T-cell (primary cell): ENCODE results near the gene PHF2. TPM values are rescaled to one million over a fixed set of nuclear protein-coding genes. Genes with fewer than 3 reads are reported as not detected.

ENCODE experiments used
- ATAC-seq, 4 experiments: fragments of 200-7000 bp in 3 of 4; fragments of 150-1000 bp in 1 of 4; cut with Tn5 transposase; replicated peaks in 1 of 4; 1 replicate in 3 of 4; 2 replicates in 1 of 4; pipeline ENCODE4 v1.10.0; 2021; ENCODE audit warnings: moderate library complexity in 3 of 4, mild to moderate bottlenecking in 2 of 4, moderate number of reproducible peaks in 1 of 4
- CTCF ChIA-PET, 2 donors: fragments of 300-600 bp; sonication (Branson Sonifier 250); formaldehyde crosslinking; loops; one replicate each; lab custom pipeline; 2022; ENCODE audit warnings: antibody characterized with exemption in 2 of 2; lab: Charles Lee
- POLR2A ChIA-PET, 2 donors: fragments of 300-600 bp; sonication (Branson Sonifier 250); formaldehyde crosslinking; loops; one replicate each; lab custom pipeline; 2022; ENCODE audit warnings: antibody characterized with exemption in 2 of 2; lab: Charles Lee
- DNase-seq, 35 experiments: peaks; one replicate each; pipeline versions ENCODE4 v3.0.0 to v3.0.0-alpha.2; 2013 to 2023
- H3K27ac ChIP-seq: one replicate; pipeline ENCODE4 v1.5.1; 2013; ENCODE audit warnings: low read length
- H3K27me3 ChIP-seq, 2 experiments: replicated peaks in 1 of 2; 1 replicate in 1 of 2; 2 replicates in 1 of 2; pipeline versions ENCODE4 v1.6.1 to v1.7.0; 2013; ENCODE audit warnings: low read length in 1 of 2, mixed read lengths in 1 of 2; ENCODE audit not compliant: control insufficient read depth in 2 of 2, insufficient read depth in 2 of 2; ENCODE audit errors: extremely low read depth in 1 of 2
- H3K36me3 ChIP-seq, 2 donors: 1 replicate in 1 of 2; 2 replicates in 1 of 2; pipeline versions ENCODE4 v1.6.1 to v1.7.0; 2013; ENCODE audit warnings: low read length in 1 of 2; ENCODE audit not compliant: control insufficient read depth in 2 of 2, insufficient read depth in 1 of 2; ENCODE audit errors: extremely low read depth in 1 of 2
- H3K4me1 ChIP-seq, 2 experiments: 1 replicate in 1 of 2; 2 replicates in 1 of 2; pipeline versions ENCODE4 v1.6.1 to v1.7.0; 2013; ENCODE audit warnings: low read length in 2 of 2, mixed read lengths in 1 of 2; ENCODE audit not compliant: insufficient read depth in 2 of 2, control insufficient read depth in 1 of 2; ENCODE audit errors: extremely low read depth in 1 of 2
- H3K4me3 ChIP-seq, 2 donors: 1 replicate in 1 of 2; 2 replicates in 1 of 2; pipeline versions ENCODE4 v1.5.1 to v1.7.0; 2013; ENCODE audit warnings: mild to moderate bottlenecking in 2 of 2, low read length in 1 of 2, moderate library complexity in 1 of 2; ENCODE audit not compliant: control insufficient read depth in 1 of 2; ENCODE audit errors: extremely low read depth in 1 of 2
- H3K9me3 ChIP-seq: 2 replicates; pipeline ENCODE4 v1.7.0; 2013
- H3K27ac Mint-ChIP-seq, 2 donors: one replicate each; pipeline ENCODE4 v1.8.0; 2020 to 2021; ENCODE audit warnings: mild to moderate bottlenecking in 2 of 2, mixed read lengths in 2 of 2
- H3K27me3 Mint-ChIP-seq, 2 donors: one replicate each; pipeline ENCODE4 v1.8.0; 2021 to 2022; ENCODE audit warnings: mixed read lengths in 2 of 2
- H3K36me3 Mint-ChIP-seq: one replicate; pipeline ENCODE4 v1.8.0; 2021; ENCODE audit warnings: mixed read lengths
- H3K4me1 Mint-ChIP-seq, 3 donors: one replicate each; pipeline ENCODE4 v1.8.0; 2020 to 2022; ENCODE audit warnings: mixed read lengths in 3 of 3, mild to moderate bottlenecking in 1 of 3
- H3K4me3 Mint-ChIP-seq, 3 donors: one replicate each; pipeline ENCODE4 v1.8.0; 2020 to 2022; ENCODE audit warnings: mild to moderate bottlenecking in 3 of 3, mixed read lengths in 3 of 3, moderate library complexity in 3 of 3
- H3K9me3 Mint-ChIP-seq, 3 donors: one replicate each; pipeline ENCODE4 v1.8.0; 2020 to 2022; ENCODE audit warnings: mixed read lengths in 3 of 3
- whole genome bisulfite sequencing: methylation state at CpG from one replicate; pipeline ENCODE4 v1.1.5; 2013; ENCODE audit warnings: missing lambda C conversion rate; ENCODE audit not compliant: insufficient coverage; 5-methylcytosine and 5-hydroxymethylcytosine counted together
- total RNA-seq, 35 experiments: library from RNA in 6 of 35; stranded (reverse) in 6 of 35; fragments of 120-200 nt in 1 of 35; gene quantifications; one replicate each; pipeline versions ENCODE4 v1.2.1 to v1.2.4 and lab custom pipeline; 2013 to 2026

The PHF2 gene
- total RNA-seq, 5 donors from 2014 or later (not counting 1 experiment from before 2014, with no cell fraction given) = 24.6 to 38.5 (median 34.6) TPM

DNA sequence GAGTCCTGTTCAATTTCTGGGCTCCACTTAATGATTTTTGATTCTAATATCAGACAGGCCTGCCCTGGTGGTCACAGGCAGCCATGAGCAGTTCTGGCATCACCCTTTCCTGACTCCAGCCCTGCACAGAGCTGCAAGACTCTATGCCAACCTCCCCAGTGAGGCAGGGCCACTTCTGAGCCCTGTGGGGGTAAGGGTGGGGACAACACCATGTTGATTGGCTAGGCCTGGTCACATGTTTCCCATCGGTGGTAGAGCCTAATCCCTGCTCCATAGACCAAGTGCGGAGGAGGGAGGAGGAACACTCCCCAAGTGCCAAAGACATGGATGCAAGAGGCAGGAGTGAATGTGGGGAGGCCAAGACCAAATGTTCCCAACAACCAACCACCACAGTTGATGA, 134.6 kb downstream of the PHF2 start:
- POLR2A ChIA-PET = no interaction called here
- no peaks in the 10 kb centered on the region for H3K36me3 Mint-ChIP-seq
- WGBS = 88% methylated on average over 1 of the region's 2 CpGs
- Histone ChIP-seq H3K27ac (no peak overlapping the region), H3K4me1 (no peaks in the 10 kb centered on the region), H3K36me3 (no peaks in the 10 kb centered on the region), H3K9me3 (no peaks in the 10 kb centered on the region), H3K4me3 (no peak overlapping the region), H3K27me3 (peaks cover 0 to 24% of the 10 kb centered on the region in 2 experiments)
- peaks cover 6 to 15% of the 10 kb centered on the region in 2 donors for H3K27me3 Mint-ChIP-seq
- no peaks in the 10 kb centered on the region for H3K4me1 Mint-ChIP-seq
- DNase-seq (no peak), ATAC-seq (no peak)
- H3K4me3 Mint-ChIP-seq = no peak overlapping the region
- H3K27ac Mint-ChIP-seq = no peak overlapping the region
- peaks cover 0 to 7% (median under 1%) of the 10 kb centered on the region in 3 donors for H3K9me3 Mint-ChIP-seq
- CTCF ChIA-PET = no interaction called here

DNA sequence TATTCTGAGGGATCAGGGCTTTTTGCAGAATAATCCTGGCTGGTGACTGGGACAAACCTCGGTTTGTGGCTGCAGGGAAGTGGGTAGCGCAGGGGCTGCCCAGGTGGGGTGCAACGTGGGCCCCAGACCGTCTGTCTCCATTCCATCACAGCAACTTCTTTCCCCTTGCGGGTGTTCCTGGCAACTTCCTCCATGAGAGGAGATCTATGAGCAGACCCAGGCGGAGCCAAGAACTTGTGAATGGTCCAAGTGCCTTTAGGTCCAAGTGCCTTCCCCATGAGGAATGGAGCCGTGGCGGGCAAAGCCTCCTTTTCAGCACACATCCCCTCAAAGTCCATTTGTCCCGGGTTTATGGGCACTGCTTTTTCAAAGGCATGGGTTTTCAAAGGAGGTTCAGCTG, 136.5 kb downstream of the PHF2 start:
- Histone ChIP-seq H3K27me3 (peaks cover 0 to 24% of the 10 kb centered on the region in 2 experiments), H3K4me1 (no peaks in the 10 kb centered on the region), H3K4me3 (no peak overlapping the region), H3K36me3 (no peaks in the 10 kb centered on the region), H3K9me3 (no peaks in the 10 kb centered on the region), H3K27ac (no peak overlapping the region)
- H3K4me1 Mint-ChIP-seq = peaks cover 0 to 6% (median 4%) of the 10 kb centered on the region in 3 donors
- ATAC-seq = no peak
- no peak overlapping the region for H3K4me3 Mint-ChIP-seq
- no peak for DNase-seq
- no peak overlapping the region for H3K27ac Mint-ChIP-seq
- 73% methylated on average over 8 of the region's 9 CpGs for WGBS
- CTCF ChIA-PET = no interaction called here
- peaks cover 6 to 10% of the 10 kb centered on the region in 2 donors for H3K27me3 Mint-ChIP-seq
- peaks cover 0 to 14% (median 3%) of the 10 kb centered on the region in 3 donors for H3K9me3 Mint-ChIP-seq
- POLR2A ChIA-PET = no interaction called here
- no peaks in the 10 kb centered on the region for H3K36me3 Mint-ChIP-seq

DNA sequence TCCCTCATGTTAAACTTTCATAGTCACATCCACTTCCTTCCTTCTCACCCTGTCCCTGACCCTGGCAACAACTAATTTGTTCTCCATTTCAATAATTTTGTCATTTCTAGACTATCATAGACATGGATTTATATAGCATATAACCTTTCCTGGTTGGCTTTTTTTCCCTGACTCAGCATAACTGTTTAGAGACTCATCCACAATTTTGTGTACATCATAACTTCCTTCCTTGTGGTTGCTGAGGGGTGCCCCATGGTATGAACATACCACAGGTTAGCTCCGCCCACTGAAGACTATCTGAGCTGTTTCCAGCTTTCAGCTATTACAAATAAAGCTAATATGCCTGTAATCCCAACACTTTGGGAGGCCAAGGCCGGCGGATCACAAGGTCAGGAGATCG, 137.3 kb downstream of the PHF2 start:
- Histone ChIP-seq H3K27ac (no peak overlapping the region), H3K4me1 (no peaks in the 10 kb centered on the region), H3K27me3 (peaks cover 0 to 18% of the 10 kb centered on the region in 2 experiments), H3K4me3 (no peak overlapping the region), H3K36me3 (no peaks in the 10 kb centered on the region), H3K9me3 (no peaks in the 10 kb centered on the region)
- DNase-seq (no peak), ATAC-seq (no peak)
- 100% methylated on average over 1 of the region's 4 CpGs for WGBS
- Mint-ChIP-seq H3K36me3 (no peaks in the 10 kb centered on the region), H3K4me1 (peaks cover 0 to 6% (median 4%) of the 10 kb centered on the region in 3 donors), H3K27me3 (peaks cover 8 to 10% of the 10 kb centered on the region in 2 donors), H3K27ac (no peak overlapping the region), H3K4me3 (no peak overlapping the region), H3K9me3 (peaks cover 0 to 14% (median 3%) of the 10 kb centered on the region in 3 donors)
- ChIA-PET CTCF (no interaction called here), POLR2A (no interaction called here)

DNA sequence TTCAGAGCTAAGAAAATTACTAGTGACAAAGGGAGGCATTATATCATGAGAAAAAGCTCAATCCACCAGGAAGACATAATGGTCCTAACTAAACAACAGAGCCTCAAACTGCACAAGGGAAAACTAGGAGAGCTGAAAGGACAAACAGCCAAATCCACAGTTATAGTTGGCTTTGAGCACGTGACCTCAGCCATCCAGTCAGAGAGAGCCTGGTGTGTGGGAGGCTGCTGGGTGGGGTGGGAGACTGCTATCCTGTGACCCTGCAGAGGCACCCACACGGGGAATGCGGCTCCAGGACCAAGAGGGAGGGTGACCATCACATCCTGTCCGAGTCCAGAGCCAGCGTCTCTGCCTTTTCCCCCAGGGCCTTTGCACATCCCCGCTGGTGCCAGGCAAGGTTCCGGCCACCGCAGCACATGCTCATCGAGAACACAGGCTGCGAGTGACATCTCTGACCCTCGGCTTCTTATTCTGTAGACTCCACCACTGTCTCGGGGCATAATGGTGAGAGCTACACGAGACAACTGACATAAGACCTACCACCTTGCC, 145.1 kb downstream of the PHF2 start:
- Histone ChIP-seq H3K27ac (no peak overlapping the region), H3K27me3 (peaks cover 0 to 28% of the 10 kb centered on the region in 2 experiments), H3K9me3 (no peaks in the 10 kb centered on the region), H3K36me3 (no peaks in the 10 kb centered on the region), H3K4me1 (no peaks in the 10 kb centered on the region), H3K4me3 (no peak overlapping the region)
- ATAC-seq = no peak
- H3K9me3 Mint-ChIP-seq = peaks cover 0 to 7% (median 1%) of the 10 kb centered on the region in 3 donors
- WGBS = 87% methylated on average over 10 of the region's 13 CpGs
- H3K4me3 Mint-ChIP-seq = no peak overlapping the region
- POLR2A ChIA-PET = no interaction called here
- DNase-seq = no peak
- no peak overlapping the region for H3K27ac Mint-ChIP-seq
- no peaks in the 10 kb centered on the region for H3K36me3 Mint-ChIP-seq
- H3K27me3 Mint-ChIP-seq = peaks cover 9 to 27% of the 10 kb centered on the region in 2 donors
- H3K4me1 Mint-ChIP-seq = peaks cover 0 to 5% (median 4%) of the 10 kb centered on the region in 3 donors
- CTCF ChIA-PET = no interaction called here

DNA sequence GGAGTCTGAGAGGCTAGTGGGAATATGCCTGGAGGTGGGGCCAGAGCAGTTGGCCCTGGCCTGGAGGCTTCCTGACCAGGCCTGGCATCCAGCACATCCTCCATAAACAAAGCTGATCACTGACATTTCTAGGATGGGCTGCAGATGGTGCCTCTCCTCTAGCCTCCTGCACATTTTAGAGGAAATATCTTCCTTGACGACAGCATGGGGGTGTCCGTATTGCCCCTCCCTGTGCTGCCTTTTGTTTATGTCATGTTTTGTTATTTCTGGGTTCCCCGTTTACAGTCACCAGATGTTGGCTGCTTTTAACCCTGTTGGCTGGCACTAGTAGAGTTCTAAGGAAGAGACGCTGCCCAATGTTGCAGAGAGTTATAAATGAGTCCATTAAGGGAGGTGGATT, 148.5 kb downstream of the PHF2 start:
- Histone ChIP-seq H3K9me3 (no peaks in the 10 kb centered on the region), H3K36me3 (no peaks in the 10 kb centered on the region), H3K4me1 (no peaks in the 10 kb centered on the region), H3K27ac (no peak overlapping the region), H3K27me3 (peaks cover 0 to 48% of the 10 kb centered on the region in 2 experiments), H3K4me3 (no peak overlapping the region)
- Mint-ChIP-seq H3K9me3 (peaks cover 0 to 5% (median 1%) of the 10 kb centered on the region in 3 donors), H3K4me3 (no peak overlapping the region), H3K27ac (no peak overlapping the region), H3K4me1 (no peaks in the 10 kb centered on the region), H3K27me3 (peaks cover 18 to 36% of the 10 kb centered on the region in 2 donors), H3K36me3 (no peaks in the 10 kb centered on the region)
- ChIA-PET CTCF (no interaction called here), POLR2A (no interaction called here)
- no peak for ATAC-seq
- no peak for DNase-seq
- WGBS = 94% methylated on average over 2 of the region's 4 CpGs

DNA sequence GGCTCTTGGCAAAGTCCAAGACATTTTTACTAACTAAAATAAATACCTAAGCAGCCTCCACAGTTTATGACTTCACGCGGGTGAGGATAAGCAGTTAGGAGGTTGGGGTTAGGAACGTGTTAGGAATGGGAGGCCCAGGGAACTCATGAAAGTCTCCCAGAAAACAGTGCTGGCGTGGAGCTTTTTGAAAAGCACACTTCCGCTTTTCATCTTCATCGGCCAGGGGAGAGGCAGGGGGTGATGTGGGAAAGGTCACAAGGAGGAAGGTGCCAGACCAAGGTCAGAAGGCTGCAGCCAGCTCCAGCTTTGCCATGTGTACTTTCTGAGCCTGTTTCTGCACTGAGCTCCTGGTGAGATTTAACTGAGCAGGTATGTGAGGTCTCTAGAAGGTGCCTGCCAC, 149.0 kb downstream of the PHF2 start:
- DNase-seq (no peak), ATAC-seq (no peak)
- H3K9me3 ChIP-seq = no peaks in the 10 kb centered on the region
- peaks cover 0 to 5% (median 1%) of the 10 kb centered on the region in 3 donors for H3K9me3 Mint-ChIP-seq
- no peak overlapping the region for H3K4me3 Mint-ChIP-seq
- no peaks in the 10 kb centered on the region for H3K4me1 ChIP-seq
- peaks cover 0 to 49% of the 10 kb centered on the region in 2 experiments for H3K27me3 ChIP-seq
- ChIA-PET POLR2A (no interaction called here), CTCF (no interaction called here)
- H3K4me1 Mint-ChIP-seq = no peaks in the 10 kb centered on the region
- H3K27ac Mint-ChIP-seq = no peak overlapping the region
- H3K36me3 ChIP-seq = no peaks in the 10 kb centered on the region
- H3K4me3 ChIP-seq = no peak overlapping the region
- no peaks in the 10 kb centered on the region for H3K36me3 Mint-ChIP-seq
- H3K27ac ChIP-seq = no peak overlapping the region
- WGBS = 76% methylated on average over 3 of the region's 6 CpGs
- H3K27me3 Mint-ChIP-seq = peaks cover 20 to 37% of the 10 kb centered on the region in 2 donors
